ENCODE results near the gene STK10.

Gene STK10

DNA sequence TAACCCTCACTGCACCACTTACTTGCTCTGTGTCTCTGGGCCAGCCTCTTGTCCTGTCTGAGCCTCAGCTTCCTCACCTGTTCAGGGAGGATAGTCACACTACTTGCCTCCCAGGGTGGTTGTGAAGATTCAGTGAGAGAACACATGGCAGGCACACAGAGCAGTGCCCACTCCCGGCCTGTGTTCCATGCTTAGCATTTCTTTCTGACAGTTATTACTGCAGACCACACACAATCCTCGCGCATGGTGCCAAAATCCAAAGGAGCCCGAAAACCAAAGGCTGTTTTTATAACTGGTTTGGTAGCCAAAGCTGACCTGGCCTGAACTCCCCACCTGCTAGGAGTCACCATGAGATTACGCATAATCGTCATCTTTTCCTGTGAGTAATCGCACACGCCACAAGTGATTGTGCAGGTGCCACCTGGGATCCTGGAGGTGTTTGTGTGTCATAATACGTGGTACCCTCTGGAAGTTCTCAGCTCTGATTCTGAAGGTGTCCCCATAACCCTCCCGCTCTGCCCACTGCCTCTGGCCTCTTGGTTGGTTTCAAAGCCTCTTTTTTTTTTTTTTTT is 97.0 kb downstream of the STK10 start:
- ATAC-seq (ENCODE audit: insufficient read depth, low read depth) (no peak), DNase-seq (no peak)
- H2AFZ ChIP-seq (ENCODE audit: low read depth, low read length): no peak overlapping the region
- H3K9me3 ChIP-seq (ENCODE audit: insufficient read depth, low read length, severe bottlenecking): no peaks in the 10 kb centered on the region
- peaks cover 36% of the 10 kb centered on the region for H3K36me3 ChIP-seq (ENCODE audit: insufficient read depth, low read length)
- H3K4me3 ChIP-seq (ENCODE audit: low read depth in 1 of 2, low read length in 2 of 2): no peak overlapping the region
- H3K27me3 ChIP-seq (ENCODE audit: insufficient read depth, low read length, poor library complexity): no peaks in the 10 kb centered on the region
- H3K27ac ChIP-seq (ENCODE audit: low read length): no peak overlapping the region
- H3K4me1 ChIP-seq (ENCODE audit: insufficient read depth, low read length): no peaks in the 10 kb centered on the region
- no peak overlapping the region for H3K4me2 ChIP-seq (ENCODE audit: insufficient read depth, low read length)
- no peak overlapping the region for H3K9ac ChIP-seq (ENCODE audit: low read depth, low read length)
- H4K20me1 ChIP-seq (ENCODE audit: insufficient read depth, low read length): peaks cover 5% of the 10 kb centered on the region; the same call in 1 of the 2 replicates
- no peak for TF ChIP-seq CTCF (IDR thresholded peaks at IDR 0.05; ENCODE audit: borderline replicate concordance, extremely low read depth, low read length, poor library complexity, severe bottlenecking)
- no peak for TF ChIP-seq EZH2 (IDR thresholded peaks at IDR 0.05; ENCODE audit: borderline replicate concordance, low read depth, low read length, severe bottlenecking)
- no peaks in the 10 kb centered on the region for H3K79me2 ChIP-seq (ENCODE audit: insufficient read depth, low read length)

- TF ChIP-seq EZH2 (IDR thresholded peaks at IDR 0.05; ENCODE audit: borderline replicate concordance, low read depth, low read length, severe bottlenecking) (no peak), CTCF (IDR thresholded peaks at IDR 0.05; ENCODE audit: borderline replicate concordance, extremely low read depth, low read length, poor library complexity, severe bottlenecking) (no peak)
- Histone ChIP-seq H3K27me3 (ENCODE audit: insufficient read depth, low read length, poor library complexity) (no peaks in the 10 kb centered on the region), H3K79me2 (ENCODE audit: insufficient read depth, low read length) (no peaks in the 10 kb centered on the region), H3K4me3 (ENCODE audit: low read depth in 1 of 2, low read length in 2 of 2) (no peak overlapping the region), H3K4me2 (ENCODE audit: insufficient read depth, low read length) (no peak overlapping the region), H3K36me3 (ENCODE audit: insufficient read depth, low read length) (peaks cover 26% of the 10 kb centered on the region), H4K20me1 (ENCODE audit: insufficient read depth, low read length) (0 out of 2 replicates have a peak, but pooled peaks cover 3% of the 10 kb centered on the region), H3K27ac (ENCODE audit: low read length) (no peak overlapping the region), H2AFZ (ENCODE audit: low read depth, low read length) (no peak overlapping the region), H3K4me1 (ENCODE audit: insufficient read depth, low read length) (no peaks in the 10 kb centered on the region), H3K9me3 (ENCODE audit: insufficient read depth, low read length, severe bottlenecking) (no peaks in the 10 kb centered on the region), H3K9ac (ENCODE audit: low read depth, low read length) (no peak overlapping the region)
- ATAC-seq (ENCODE audit: insufficient read depth, low read depth): no peak
- DNase-seq: no peak
Observed at GRCh38 chr5:172089298-172090117, 98.5 kb downstream of the STK10 start.

- H3K9ac ChIP-seq (ENCODE audit: low read depth, low read length): no peak overlapping the region
- no peak overlapping the region for H3K4me2 ChIP-seq (ENCODE audit: insufficient read depth, low read length)
- H3K27ac ChIP-seq (ENCODE audit: low read length): no peak overlapping the region
- 0 out of 2 replicates have a peak, but pooled peaks cover 3% of the 10 kb centered on the region for H4K20me1 ChIP-seq (ENCODE audit: insufficient read depth, low read length)
- TF ChIP-seq EZH2 (IDR thresholded peaks at IDR 0.05; ENCODE audit: borderline replicate concordance, low read depth, low read length, severe bottlenecking) (no peak), CTCF (IDR thresholded peaks at IDR 0.05; ENCODE audit: borderline replicate concordance, extremely low read depth, low read length, poor library complexity, severe bottlenecking) (no peak)
- H3K36me3 ChIP-seq (ENCODE audit: insufficient read depth, low read length): peaks cover 26% of the 10 kb centered on the region
- H3K79me2 ChIP-seq (ENCODE audit: insufficient read depth, low read length): no peaks in the 10 kb centered on the region
- H3K9me3 ChIP-seq (ENCODE audit: insufficient read depth, low read length, severe bottlenecking): no peaks in the 10 kb centered on the region
- no peak for DNase-seq
- no peak overlapping the region for H3K4me3 ChIP-seq (ENCODE audit: low read depth in 1 of 2, low read length in 2 of 2)
- H3K27me3 ChIP-seq (ENCODE audit: insufficient read depth, low read length, poor library complexity): no peaks in the 10 kb centered on the region
- no peaks in the 10 kb centered on the region for H3K4me1 ChIP-seq (ENCODE audit: insufficient read depth, low read length)
- no peak overlapping the region for H2AFZ ChIP-seq (ENCODE audit: low read depth, low read length)
- no peak for ATAC-seq (ENCODE audit: insufficient read depth, low read depth)
Observed at GRCh38 chr5:172088801-172089200, 99.2 kb downstream of the STK10 start.
